ENCODE measurements around the gene NONO. TPM values are rescaled to one million over a fixed set of nuclear protein-coding genes. Genes with fewer than 3 reads are reported as not detected.
"Not testable (repeated sequence)": the region's sequence is repeated elsewhere in the genome, so short reads cannot be mapped to it uniquely, and the experiment has no call there.

NONO gene
- total and polyA plus RNA-seq, 2 experiments from 2014 or later = 175 to 318 TPM

DNA sequence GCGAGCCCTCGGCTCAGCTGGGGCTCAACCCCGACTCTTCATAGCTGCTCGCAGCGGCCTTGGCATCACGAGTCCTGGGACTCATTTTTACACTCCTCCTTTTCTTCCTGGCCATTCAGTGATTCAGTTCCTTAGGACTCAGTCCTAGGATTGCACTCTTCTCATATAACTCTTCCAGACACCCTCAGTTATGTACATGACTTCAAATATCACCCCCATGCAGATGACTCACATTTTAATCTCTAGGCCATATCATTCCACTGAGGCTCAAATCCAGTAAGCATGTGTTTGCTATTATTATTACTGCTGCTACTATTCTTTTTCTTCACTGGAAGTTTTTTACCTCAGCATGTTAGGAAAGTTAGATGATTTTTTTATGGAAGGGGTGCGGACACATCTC lies 32.5 kb downstream of the NONO start:
- Histone ChIP-seq H3K9me3 (ENCODE audit: low read depth) (no peaks in the 10 kb centered on the region), H3K4me2 (no peak overlapping the region), H3K79me2 (no peaks in the 10 kb centered on the region), H2AFZ (no peak overlapping the region), H3K36me3 (replicated peaks; ENCODE audit: insufficient read depth, low read depth) (no peaks in the 10 kb centered on the region), H3K4me1 (ENCODE audit: insufficient read depth) (no peaks in the 10 kb centered on the region), H3K27me3 (no peaks in the 10 kb centered on the region), H3K27ac (no peak overlapping the region), H3K4me3 (no peak overlapping the region), H3K9me2 (replicated peaks; ENCODE audit: insufficient read depth) (no peaks in the 10 kb centered on the region), H4K20me1 (ENCODE audit: insufficient read depth, poor library complexity, severe bottlenecking) (no peaks in the 10 kb centered on the region)
- TF ChIP-seq EZH2phosphoT487 (IDR thresholded peaks at IDR 0.05; ENCODE audit: low read depth, severe bottlenecking, unreplicated experiment) = no peak
- no peak for TF ChIP-seq EZH2 (IDR thresholded peaks at IDR 0.05; ENCODE audit: borderline replicate concordance)
- TF ChIP-seq CTCF (IDR thresholded peaks at IDR 0.05; ENCODE audit: poor library complexity) = no peak
- 92% methylated on average over 7 of the region's 7 CpGs for WGBS (ENCODE audit: low lambda C conversion rate, missing lambda C conversion rate)
- no peak for DNase-seq (ENCODE audit: low spot score)

- H2AFZ ChIP-seq; DNase-seq (ENCODE audit: low spot score); H3K4me1 ChIP-seq (ENCODE audit: insufficient read depth); H4K20me1 ChIP-seq (ENCODE audit: insufficient read depth, poor library complexity, severe bottlenecking); H3K27ac ChIP-seq; H3K79me2 ChIP-seq; H3K4me3 ChIP-seq; H3K9me2 ChIP-seq (replicated peaks; ENCODE audit: insufficient read depth); H3K9me3 ChIP-seq (ENCODE audit: low read depth); H3K27me3 ChIP-seq; H3K36me3 ChIP-seq (replicated peaks; ENCODE audit: insufficient read depth, low read depth); H3K4me2 ChIP-seq: not testable (repeated sequence)
- WGBS (ENCODE audit: low lambda C conversion rate, missing lambda C conversion rate) = 86% methylated on average over 1 of the region's 1 CpG
Observed at GRCh38 chrX:71316959-71317358, 33.5 kb downstream of the NONO start.

DNA sequence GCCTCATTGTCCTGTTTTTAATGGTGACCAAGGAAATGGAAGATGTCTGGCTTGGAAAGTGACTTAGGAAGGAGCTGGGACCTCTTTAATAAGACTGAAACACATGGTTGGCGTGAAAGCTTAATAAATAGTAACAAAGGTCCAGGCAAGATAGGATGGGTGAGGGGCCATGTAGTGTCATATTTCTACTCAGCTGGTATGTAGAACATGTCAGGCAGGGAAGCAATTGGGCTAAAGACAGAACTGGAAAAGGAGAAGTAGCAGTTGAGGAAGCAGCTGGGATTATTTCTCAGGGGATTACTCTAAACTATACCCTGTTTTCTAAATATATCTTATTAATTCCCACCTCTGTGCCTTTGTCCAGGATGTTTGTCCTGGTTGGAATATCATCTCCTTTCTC lies 36.7 kb downstream of the NONO start:
- no peak for DNase-seq (ENCODE audit: low spot score)
- H3K9me2 ChIP-seq (replicated peaks; ENCODE audit: insufficient read depth) = no peaks in the 10 kb centered on the region
- H3K4me2 ChIP-seq = no peak overlapping the region
- H3K4me3 ChIP-seq = no peak overlapping the region
- no peaks in the 10 kb centered on the region for H3K9me3 ChIP-seq (ENCODE audit: low read depth)
- TF ChIP-seq EZH2phosphoT487 (IDR thresholded peaks at IDR 0.05; ENCODE audit: low read depth, severe bottlenecking, unreplicated experiment) (no peak), CTCF (IDR thresholded peaks at IDR 0.05; ENCODE audit: poor library complexity) (no peak), EZH2 (IDR thresholded peaks at IDR 0.05; ENCODE audit: borderline replicate concordance) (no peak)
- H3K27me3 ChIP-seq = no peaks in the 10 kb centered on the region
- no peaks in the 10 kb centered on the region for H3K79me2 ChIP-seq
- H2AFZ ChIP-seq = no peak overlapping the region
- 87% methylated on average over 1 of the region's 1 CpG for WGBS (ENCODE audit: low lambda C conversion rate, missing lambda C conversion rate)
- H3K4me1 ChIP-seq (ENCODE audit: insufficient read depth) = no peaks in the 10 kb centered on the region
- no peaks in the 10 kb centered on the region for H3K36me3 ChIP-seq (replicated peaks; ENCODE audit: insufficient read depth, low read depth)
- no peak overlapping the region for H3K27ac ChIP-seq
- H4K20me1 ChIP-seq (ENCODE audit: insufficient read depth, poor library complexity, severe bottlenecking) = no peaks in the 10 kb centered on the region

- no peaks in the 10 kb centered on the region for H4K20me1 ChIP-seq (ENCODE audit: insufficient read depth, poor library complexity, severe bottlenecking)
- no peak overlapping the region for H3K4me2 ChIP-seq
- H3K27me3 ChIP-seq = no peaks in the 10 kb centered on the region
- no peaks in the 10 kb centered on the region for H3K9me3 ChIP-seq (ENCODE audit: low read depth)
- no peak overlapping the region for H3K4me3 ChIP-seq
- DNase-seq (ENCODE audit: low spot score) = no peak
- WGBS (ENCODE audit: low lambda C conversion rate, missing lambda C conversion rate) = 65% methylated on average over 1 of the region's 1 CpG
- no peaks in the 10 kb centered on the region for H3K9me2 ChIP-seq (replicated peaks; ENCODE audit: insufficient read depth)
- no peak overlapping the region for H2AFZ ChIP-seq
- TF ChIP-seq CTCF (IDR thresholded peaks at IDR 0.05; ENCODE audit: poor library complexity) = no peak
- no peak for TF ChIP-seq EZH2 (IDR thresholded peaks at IDR 0.05; ENCODE audit: borderline replicate concordance)
- TF ChIP-seq EZH2phosphoT487 (IDR thresholded peaks at IDR 0.05; ENCODE audit: low read depth, severe bottlenecking, unreplicated experiment) = no peak
- H3K4me1 ChIP-seq (ENCODE audit: insufficient read depth) = no peaks in the 10 kb centered on the region
- no peaks in the 10 kb centered on the region for H3K36me3 ChIP-seq (replicated peaks; ENCODE audit: insufficient read depth, low read depth)
- H3K79me2 ChIP-seq = no peaks in the 10 kb centered on the region
- no peak overlapping the region for H3K27ac ChIP-seq
Observed at GRCh38 chrX:71321731-71322130, 38.3 kb downstream of the NONO start.

- not testable (repeated sequence) for H4K20me1 ChIP-seq (ENCODE audit: insufficient read depth, poor library complexity, severe bottlenecking); DNase-seq (ENCODE audit: low spot score); H3K9me3 ChIP-seq (ENCODE audit: low read depth); H3K27ac ChIP-seq; H3K4me1 ChIP-seq (ENCODE audit: insufficient read depth); H3K79me2 ChIP-seq; H3K4me2 ChIP-seq; H3K36me3 ChIP-seq (replicated peaks; ENCODE audit: insufficient read depth, low read depth); H3K27me3 ChIP-seq; H3K4me3 ChIP-seq; H3K9me2 ChIP-seq (replicated peaks; ENCODE audit: insufficient read depth); H2AFZ ChIP-seq
- 81% methylated on average over 11 of the region's 11 CpGs for WGBS (ENCODE audit: low lambda C conversion rate, missing lambda C conversion rate)
Observed at GRCh38 chrX:71324452-71324851, 41.0 kb downstream of the NONO start.
